ENCODE data around the gene DMPK. TPM values are rescaled to one million over a fixed set of nuclear protein-coding genes. Genes with fewer than 3 reads are reported as not detected.
A peak's percentile ranks its signal among the peaks of the same experiment; 100 is the strongest.

DMPK gene
- total and polyA plus RNA-seq, 12 donors: 220 to 439 (median 304) TPM

GRCh38 chr19:45763691-45764294 is 18.5 kb downstream of the DMPK start:
- TF ChIP-seq CTCF (IDR thresholded peaks at IDR 0.05): no peak
- H3K27ac ChIP-seq: peak overlapping the region; percentile 83 to 100 (median 96)
- H3K9me3 ChIP-seq: no peaks in the 10 kb centered on the region
- WGBS, 2 donors: 36 to 46% methylated on average over 27 of the region's 27 CpGs
- no peak for ATAC-seq
- peaks cover 33 to 49% (median 44%) of the 10 kb centered on the region in 9 donors for H3K4me1 ChIP-seq
- peaks cover 0 to 55% (median 0%) of the 10 kb centered on the region in 7 donors for H3K27me3 ChIP-seq
- H3K36me3 ChIP-seq: peaks cover 0 to 4% (median 0%) of the 10 kb centered on the region in 9 donors
- intact Hi-C loops (cut with DNase I): no loop called here
- peak in 1 of 2 donors; percentile 24 for DNase-seq
- peak overlapping the region in 5 of 10 donors; percentile 20 to 90 (median 36) for H3K4me3 ChIP-seq

GRCh38 chr19:45762870-45763631 is 19.2 kb downstream of the DMPK start:
- Histone ChIP-seq H3K9me3 (no peaks in the 10 kb centered on the region), H3K4me1 (peaks cover 33 to 49% (median 44%) of the 10 kb centered on the region in 9 donors), H3K27ac (peak overlapping the region in 1 of 10 donors; percentile 97), H3K36me3 (peaks cover 0 to 4% (median 0%) of the 10 kb centered on the region in 9 donors), H3K4me3 (no peak overlapping the region), H3K27me3 (peaks cover 0 to 52% (median 0%) of the 10 kb centered on the region in 7 donors)
- TF ChIP-seq CTCF (IDR thresholded peaks at IDR 0.05): no peak
- DNase-seq (no peak), ATAC-seq (no peak)
- intact Hi-C loops (cut with DNase I): no loop called here
- 90 to 93% methylated on average over 15 of the region's 15 CpGs for WGBS, 2 donors

- peaks cover 31 to 40% (median 32%) of the 10 kb centered on the region in 9 donors for H3K4me1 ChIP-seq
- intact Hi-C loops (cut with DNase I): no loop called here
- peaks cover 0 to 38% (median 0%) of the 10 kb centered on the region in 7 donors for H3K27me3 ChIP-seq
- TF ChIP-seq CTCF (IDR thresholded peaks at IDR 0.05): no peak
- H3K9me3 ChIP-seq: no peaks in the 10 kb centered on the region
- 68 to 77% methylated on average over 17 of the region's 17 CpGs for WGBS, 2 donors
- no peak overlapping the region for H3K27ac ChIP-seq
- H3K36me3 ChIP-seq: peaks cover 0 to 4% (median 0%) of the 10 kb centered on the region in 9 donors
- DNase-seq: no peak
- no peak for ATAC-seq
- H3K4me3 ChIP-seq: no peak overlapping the region
These were observed 20.6 kb downstream of the DMPK start for GRCh38 chr19:45761714-45762113.

GRCh38 chr19:45758921-45759320 is 23.4 kb downstream of the DMPK start:
- peaks cover 0 to 11% (median 0%) of the 10 kb centered on the region in 7 donors for H3K27me3 ChIP-seq
- no peak for ATAC-seq
- no peaks in the 10 kb centered on the region for H3K9me3 ChIP-seq
- intact Hi-C loops (cut with DNase I): no loop called here
- H3K4me3 ChIP-seq: no peak overlapping the region
- H3K27ac ChIP-seq: no peak overlapping the region
- peaks cover 3 to 12% (median 4%) of the 10 kb centered on the region in 9 donors for H3K4me1 ChIP-seq
- 84 to 90% methylated on average over 9 of the region's 9 CpGs for WGBS, 2 donors
- DNase-seq: no peak
- no peak for TF ChIP-seq CTCF (IDR thresholded peaks at IDR 0.05)
- H3K36me3 ChIP-seq: no peaks in the 10 kb centered on the region
